Gastroesophageal sphincter (tissue), 3 donors: ENCODE results near the gene EFL1.

ENCODE experiments used
- CTCF ChIP-seq, 4 experiments: fragments of 200-600 bp in 2 of 4; fragments of 450-650 bp in 2 of 4; sonication (generic) in 1 of 4; IDR thresholded peaks; one replicate each; pipeline ENCODE4 v1.5.1; 2017 to 2019; ENCODE audit warnings: antibody characterized with exemption in 4 of 4, mild to moderate bottlenecking in 2 of 4, moderate library complexity in 2 of 4
- POLR2A ChIP-seq, 2 donors: fragments of 450-650 bp; IDR thresholded peaks; one replicate each; pipeline ENCODE4 v1.6.1; 2017; ENCODE audit warnings: antibody characterized with exemption in 2 of 2, mild to moderate bottlenecking in 2 of 2, moderate library complexity in 1 of 2

GRCh38 chr15:82309802-82310201 lies 47.3 kb upstream of the EFL1 start:
- TF ChIP-seq CTCF (IDR thresholded peaks at IDR 0.05) (no peak), POLR2A (IDR thresholded peaks at IDR 0.05) (no peak)
